HepG2 (cell line): ENCODE measurements around the gene HMGN4. TPM values are rescaled to one million over a fixed set of nuclear protein-coding genes. Genes with fewer than 3 reads are reported as not detected.
A peak's percentile ranks its signal among the peaks of the same experiment; 100 is the strongest.

ENCODE experiments used
- ATRX ChIP-seq: sonication (generic); formaldehyde crosslinking; IDR thresholded peaks from 2 replicates; pipeline ENCODE4 v1.4.0; 2020; ENCODE audit warnings: missing genetic modification reagents, borderline replicate concordance
- CHD4 ChIP-seq: fragments of 200-600 bp; sonication (generic); IDR thresholded peaks from 2 replicates; pipeline ENCODE4 v1.7.0; 2017; ENCODE audit warnings: mild to moderate bottlenecking, low read length, borderline replicate concordance
- ELF4 ChIP-seq: sonication (generic); formaldehyde crosslinking; IDR thresholded peaks from 2 replicates; pipeline ENCODE4 v1.5.0; 2020; ENCODE audit warnings: missing genetic modification reagents, mild to moderate bottlenecking, moderate library complexity, borderline replicate concordance
- NFKB2 ChIP-seq: sonication (generic); formaldehyde crosslinking; IDR thresholded peaks from 2 replicates; pipeline ENCODE4 v1.4.0; 2020; ENCODE audit warnings: missing genetic modification reagents, borderline replicate concordance
- SRY ChIP-seq: sonication (generic); formaldehyde crosslinking; IDR thresholded peaks from 2 replicates; pipeline ENCODE4 v1.8.0; 2022; ENCODE audit warnings: mild to moderate bottlenecking, missing genetic modification reagents
- TCF12 ChIP-seq, 2 experiments: fragments of 450-650 bp in 1 of 2; sonication (generic) in 1 of 2; formaldehyde crosslinking in 1 of 2; IDR thresholded peaks; 2 replicates each; pipeline versions ENCODE4 v1.6.1 to v1.8.0; 2017 to 2022; ENCODE audit warnings: antibody characterized with exemption in 1 of 2, mild to moderate bottlenecking in 1 of 2, missing genetic modification reagents in 1 of 2, moderate library complexity in 1 of 2
- YY1 ChIP-seq: IDR thresholded peaks from 2 replicates; pipeline ENCODE4 v1.6.1; 2011; ENCODE audit warnings: low read length, low read depth, moderate library complexity, mild to moderate bottlenecking; ENCODE audit not compliant: insufficient read depth, insufficient replicate concordance
- ZC3H13 ChIP-seq: sonication (generic); formaldehyde crosslinking; IDR thresholded peaks from 2 replicates; pipeline ENCODE4 v1.8.1; 2023; ENCODE audit warnings: mild to moderate bottlenecking, missing genetic modification reagents, moderate library complexity
- ZNF367 ChIP-seq: sonication (generic); formaldehyde crosslinking; IDR thresholded peaks from 2 replicates; pipeline ENCODE4 v1.4.0; 2020; ENCODE audit warnings: missing genetic modification reagents, borderline replicate concordance
- ZNF572 ChIP-seq: sonication (generic); formaldehyde crosslinking; IDR thresholded peaks from 2 replicates; pipeline ENCODE4 v1.5.1; 2020; ENCODE audit warnings: mild to moderate bottlenecking, missing genetic modification reagents
- polyA plus RNA-seq, 8 experiments: library from polyadenylated mRNA; depleted of rRNA in 3 of 8; stranded (reverse) in 7 of 8; unstranded in 1 of 8; fragments of >200 nt; fragmentation: Illumina TruSeq in 4 of 8; extraction: Trizol in 4 of 8; gene quantifications; 2 replicates each; pipeline versions ENCODE4 v1.2.1 to v1.2.3, GENCODE V29; 2011 to 2016; ENCODE audit warnings: low read depth in 4 of 8, missing spikeins in 1 of 8, mixed read lengths in 1 of 8; ENCODE audit not compliant: insufficient read depth in 1 of 8
- total RNA-seq, 5 experiments: library from RNA; depleted of rRNA; stranded (reverse); fragments of >200 nt; fragmentation: Illumina TruSeq; extraction: Trizol; gene quantifications; 2 replicates each; pipeline ENCODE4 v1.2.3, GENCODE V29; 2016; ENCODE audit warnings: low read depth in 1 of 5
- TF ChIP-seq, protein P1 (sequence below): sonication (generic); formaldehyde crosslinking; IDR thresholded peaks from 2 replicates; pipeline ENCODE4 v1.4.0; 2020; ENCODE audit warnings: mild to moderate bottlenecking, missing genetic modification reagents, borderline replicate concordance
- TF ChIP-seq, protein P2 (sequence below): sonication (generic); formaldehyde crosslinking; IDR thresholded peaks from 2 replicates; pipeline ENCODE4 v1.9.0; 2021; ENCODE audit warnings: missing genetic modification reagents, borderline replicate concordance
- TF ChIP-seq, protein P3 (sequence below): IDR thresholded peaks from 2 replicates; pipeline ENCODE4 v1.6.1; 2016
- TF ChIP-seq, protein P4 (sequence below): sonication (generic); formaldehyde crosslinking; conservative IDR thresholded peaks from 2 replicates; pipeline ENCODE4 v1.4.0; 2020; ENCODE audit warnings: missing genetic modification reagents

HMGN4 gene
- total and polyA plus RNA-seq, 2 of the 13 experiments (the other 11 are each of a cell fraction or from before 2014, with no cell fraction given) = 39.9 to 52.1 TPM

- TF ChIP-seq, protein P1, sequence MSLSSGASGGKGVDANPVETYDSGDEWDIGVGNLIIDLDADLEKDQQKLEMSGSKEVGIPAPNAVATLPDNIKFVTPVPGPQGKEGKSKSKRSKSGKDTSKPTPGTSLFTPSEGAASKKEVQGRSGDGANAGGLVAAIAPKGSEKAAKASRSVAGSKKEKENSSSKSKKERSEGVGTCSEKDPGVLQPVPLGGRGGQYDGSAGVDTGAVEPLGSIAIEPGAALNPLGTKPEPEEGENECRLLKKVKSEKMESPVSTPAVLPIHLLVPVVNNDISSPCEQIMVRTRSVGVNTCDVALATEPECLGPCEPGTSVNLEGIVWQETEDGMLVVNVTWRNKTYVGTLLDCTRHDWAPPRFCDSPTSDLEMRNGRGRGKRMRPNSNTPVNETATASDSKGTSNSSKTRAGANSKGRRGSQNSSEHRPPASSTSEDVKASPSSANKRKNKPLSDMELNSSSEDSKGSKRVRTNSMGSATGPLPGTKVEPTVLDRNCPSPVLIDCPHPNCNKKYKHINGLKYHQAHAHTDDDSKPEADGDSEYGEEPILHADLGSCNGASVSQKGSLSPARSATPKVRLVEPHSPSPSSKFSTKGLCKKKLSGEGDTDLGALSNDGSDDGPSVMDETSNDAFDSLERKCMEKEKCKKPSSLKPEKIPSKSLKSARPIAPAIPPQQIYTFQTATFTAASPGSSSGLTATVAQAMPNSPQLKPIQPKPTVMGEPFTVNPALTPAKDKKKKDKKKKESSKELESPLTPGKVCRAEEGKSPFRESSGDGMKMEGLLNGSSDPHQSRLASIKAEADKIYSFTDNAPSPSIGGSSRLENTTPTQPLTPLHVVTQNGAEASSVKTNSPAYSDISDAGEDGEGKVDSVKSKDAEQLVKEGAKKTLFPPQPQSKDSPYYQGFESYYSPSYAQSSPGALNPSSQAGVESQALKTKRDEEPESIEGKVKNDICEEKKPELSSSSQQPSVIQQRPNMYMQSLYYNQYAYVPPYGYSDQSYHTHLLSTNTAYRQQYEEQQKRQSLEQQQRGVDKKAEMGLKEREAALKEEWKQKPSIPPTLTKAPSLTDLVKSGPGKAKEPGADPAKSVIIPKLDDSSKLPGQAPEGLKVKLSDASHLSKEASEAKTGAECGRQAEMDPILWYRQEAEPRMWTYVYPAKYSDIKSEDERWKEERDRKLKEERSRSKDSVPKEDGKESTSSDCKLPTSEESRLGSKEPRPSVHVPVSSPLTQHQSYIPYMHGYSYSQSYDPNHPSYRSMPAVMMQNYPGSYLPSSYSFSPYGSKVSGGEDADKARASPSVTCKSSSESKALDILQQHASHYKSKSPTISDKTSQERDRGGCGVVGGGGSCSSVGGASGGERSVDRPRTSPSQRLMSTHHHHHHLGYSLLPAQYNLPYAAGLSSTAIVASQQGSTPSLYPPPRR = peak; percentile 41; the same call in 1 of the 2 replicates
- TF ChIP-seq YY1 (peak; percentile 74), ZNF367 (CRISPR knock-in tag) (0 out of 2 replicates have a peak, but pooled peaks have one; percentile 24), SRY (CRISPR knock-in tag) (no peak), ATRX (no peak), ZNF572 (no peak), TCF12 (IDR thresholded peaks at IDR 0.05) (no peak), TCF12 (CRISPR knock-in tag; IDR thresholded peaks at IDR 0.05) (0 out of 2 replicates have a peak, but pooled peaks have one; percentile 23), CHD4 (no peak), NFKB2 (CRISPR knock-in tag) (no peak), ZC3H13 (no peak), ELF4 (CRISPR knock-in tag) (peak; percentile 60; the same call in 1 of the 2 replicates)
- TF ChIP-seq, protein P2, sequence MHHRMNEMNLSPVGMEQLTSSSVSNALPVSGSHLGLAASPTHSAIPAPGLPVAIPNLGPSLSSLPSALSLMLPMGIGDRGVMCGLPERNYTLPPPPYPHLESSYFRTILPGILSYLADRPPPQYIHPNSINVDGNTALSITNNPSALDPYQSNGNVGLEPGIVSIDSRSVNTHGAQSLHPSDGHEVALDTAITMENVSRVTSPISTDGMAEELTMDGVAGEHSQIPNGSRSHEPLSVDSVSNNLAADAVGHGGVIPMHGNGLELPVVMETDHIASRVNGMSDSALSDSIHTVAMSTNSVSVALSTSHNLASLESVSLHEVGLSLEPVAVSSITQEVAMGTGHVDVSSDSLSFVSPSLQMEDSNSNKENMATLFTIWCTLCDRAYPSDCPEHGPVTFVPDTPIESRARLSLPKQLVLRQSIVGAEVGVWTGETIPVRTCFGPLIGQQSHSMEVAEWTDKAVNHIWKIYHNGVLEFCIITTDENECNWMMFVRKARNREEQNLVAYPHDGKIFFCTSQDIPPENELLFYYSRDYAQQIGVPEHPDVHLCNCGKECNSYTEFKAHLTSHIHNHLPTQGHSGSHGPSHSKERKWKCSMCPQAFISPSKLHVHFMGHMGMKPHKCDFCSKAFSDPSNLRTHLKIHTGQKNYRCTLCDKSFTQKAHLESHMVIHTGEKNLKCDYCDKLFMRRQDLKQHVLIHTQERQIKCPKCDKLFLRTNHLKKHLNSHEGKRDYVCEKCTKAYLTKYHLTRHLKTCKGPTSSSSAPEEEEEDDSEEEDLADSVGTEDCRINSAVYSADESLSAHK (CRISPR knock-in tag) = 0 out of 2 replicates have a peak, but pooled peaks have one; percentile 50
- TF ChIP-seq, protein P3, sequence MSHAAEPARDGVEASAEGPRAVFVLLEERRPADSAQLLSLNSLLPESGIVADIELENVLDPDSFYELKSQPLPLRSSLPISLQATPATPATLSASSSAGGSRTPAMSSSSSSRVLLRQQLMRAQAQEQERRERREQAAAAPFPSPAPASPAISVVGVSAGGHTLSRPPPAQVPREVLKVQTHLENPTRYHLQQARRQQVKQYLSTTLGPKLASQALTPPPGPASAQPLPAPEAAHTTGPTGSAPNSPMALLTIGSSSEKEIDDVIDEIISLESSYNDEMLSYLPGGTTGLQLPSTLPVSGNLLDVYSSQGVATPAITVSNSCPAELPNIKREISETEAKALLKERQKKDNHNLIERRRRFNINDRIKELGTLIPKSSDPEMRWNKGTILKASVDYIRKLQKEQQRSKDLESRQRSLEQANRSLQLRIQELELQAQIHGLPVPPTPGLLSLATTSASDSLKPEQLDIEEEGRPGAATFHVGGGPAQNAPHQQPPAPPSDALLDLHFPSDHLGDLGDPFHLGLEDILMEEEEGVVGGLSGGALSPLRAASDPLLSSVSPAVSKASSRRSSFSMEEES (CRISPR knock-in tag) = no peak; the same call in 1 of the 2 replicates
- TF ChIP-seq, protein P4, sequence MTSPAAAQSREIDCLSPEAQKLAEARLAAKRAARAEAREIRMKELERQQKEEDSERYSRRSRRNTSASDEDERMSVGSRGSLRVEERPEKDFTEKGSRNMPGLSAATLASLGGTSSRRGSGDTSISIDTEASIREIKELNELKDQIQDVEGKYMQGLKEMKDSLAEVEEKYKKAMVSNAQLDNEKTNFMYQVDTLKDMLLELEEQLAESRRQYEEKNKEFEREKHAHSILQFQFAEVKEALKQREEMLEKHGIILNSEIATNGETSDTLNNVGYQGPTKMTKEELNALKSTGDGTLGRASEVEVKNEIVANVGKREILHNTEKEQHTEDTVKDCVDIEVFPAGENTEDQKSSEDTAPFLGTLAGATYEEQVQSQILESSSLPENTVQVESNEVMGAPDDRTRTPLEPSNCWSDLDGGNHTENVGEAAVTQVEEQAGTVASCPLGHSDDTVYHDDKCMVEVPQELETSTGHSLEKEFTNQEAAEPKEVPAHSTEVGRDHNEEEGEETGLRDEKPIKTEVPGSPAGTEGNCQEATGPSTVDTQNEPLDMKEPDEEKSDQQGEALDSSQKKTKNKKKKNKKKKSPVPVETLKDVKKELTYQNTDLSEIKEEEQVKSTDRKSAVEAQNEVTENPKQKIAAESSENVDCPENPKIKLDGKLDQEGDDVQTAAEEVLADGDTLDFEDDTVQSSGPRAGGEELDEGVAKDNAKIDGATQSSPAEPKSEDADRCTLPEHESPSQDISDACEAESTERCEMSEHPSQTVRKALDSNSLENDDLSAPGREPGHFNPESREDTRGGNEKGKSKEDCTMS = no peak
Measured at GRCh38 chr6:26550250-26550993, 12.3 kb downstream of the HMGN4 start (continued).
